Measurements from ENCODE around the gene KLF5. TPM values are rescaled to one million over a fixed set of nuclear protein-coding genes. Genes with fewer than 3 reads are reported as not detected.

Gene KLF5
- total RNA-seq, 1 donor from 2014 or later: 1.1 TPM

- H3K36me3 ChIP-seq: no peaks in the 10 kb centered on the region
- peaks cover 23% of the 10 kb centered on the region for H3K27me3 ChIP-seq (ENCODE audit: low read depth)
- intact Hi-C loops (cut with micrococcal nuclease): no loop called here
- H3K4me3 ChIP-seq: peak overlapping the region; percentile 87
- no peak for DNase-seq
- peaks cover 26% of the 10 kb centered on the region for H3K4me1 ChIP-seq
- no peak for TF ChIP-seq CTCF (IDR thresholded peaks at IDR 0.05; ENCODE audit: borderline replicate concordance)
- H3K27ac ChIP-seq (replicated peaks): peak overlapping the region; percentile 69
- H3K9me3 ChIP-seq (replicated peaks): no peaks in the 10 kb centered on the region
These were observed 1.7 kb downstream of the KLF5 start for GRCh38 chr13:73060251-73061160.

GRCh38 chr13:73061473-73061872 is 2.7 kb downstream of the KLF5 start:
- Histone ChIP-seq H3K27me3 (ENCODE audit: low read depth) (peaks cover 14% of the 10 kb centered on the region), H3K36me3 (no peaks in the 10 kb centered on the region), H3K9me3 (replicated peaks) (no peaks in the 10 kb centered on the region), H3K27ac (replicated peaks) (no peak overlapping the region), H3K4me3 (peak overlapping the region; percentile 87), H3K4me1 (peaks cover 26% of the 10 kb centered on the region)
- no peak for TF ChIP-seq CTCF (IDR thresholded peaks at IDR 0.05; ENCODE audit: borderline replicate concordance)
- intact Hi-C loops (cut with micrococcal nuclease): no loop called here
- DNase-seq: no peak

- H3K4me1 ChIP-seq: peaks cover 26% of the 10 kb centered on the region
- no peak overlapping the region for H3K27ac ChIP-seq (replicated peaks)
- intact Hi-C loops (cut with micrococcal nuclease): no loop called here
- no peak overlapping the region for H3K4me3 ChIP-seq
- no peaks in the 10 kb centered on the region for H3K9me3 ChIP-seq (replicated peaks)
- H3K27me3 ChIP-seq (ENCODE audit: low read depth): peaks cover 10% of the 10 kb centered on the region
- H3K36me3 ChIP-seq: no peaks in the 10 kb centered on the region
- no peak for DNase-seq
- TF ChIP-seq CTCF (IDR thresholded peaks at IDR 0.05; ENCODE audit: borderline replicate concordance): no peak
These were observed 3.1 kb downstream of the KLF5 start for GRCh38 chr13:73061876-73062275.

- TF ChIP-seq CTCF (IDR thresholded peaks at IDR 0.05; ENCODE audit: borderline replicate concordance): no peak
- Histone ChIP-seq H3K4me3 (no peak overlapping the region), H3K4me1 (peaks cover 26% of the 10 kb centered on the region), H3K36me3 (no peaks in the 10 kb centered on the region), H3K27ac (replicated peaks) (no peak overlapping the region), H3K27me3 (ENCODE audit: low read depth) (peaks cover 4% of the 10 kb centered on the region), H3K9me3 (replicated peaks) (no peaks in the 10 kb centered on the region)
- no peak for DNase-seq
- intact Hi-C loops (cut with micrococcal nuclease): no loop called here
These were observed 3.7 kb downstream of the KLF5 start for GRCh38 chr13:73062468-73062867.

GRCh38 chr13:73063166-73063565 is 4.4 kb downstream of the KLF5 start:
- Histone ChIP-seq H3K36me3 (no peaks in the 10 kb centered on the region), H3K9me3 (replicated peaks) (no peaks in the 10 kb centered on the region), H3K27me3 (ENCODE audit: low read depth) (no peaks in the 10 kb centered on the region), H3K4me1 (peaks cover 22% of the 10 kb centered on the region), H3K4me3 (no peak overlapping the region), H3K27ac (replicated peaks) (no peak overlapping the region)
- intact Hi-C loops (cut with micrococcal nuclease): no loop called here
- DNase-seq: no peak
- no peak for TF ChIP-seq CTCF (IDR thresholded peaks at IDR 0.05; ENCODE audit: borderline replicate concordance)
